ENCODE measurements around the gene NEK9. TPM values are rescaled to one million over a fixed set of nuclear protein-coding genes. Genes with fewer than 3 reads are reported as not detected.

NEK9 gene
- total RNA-seq, 1 donor from 2014 or later = 116 TPM

GRCh38 chr14:75094896-75095295 lies 32.0 kb downstream of the NEK9 start:
- no peaks in the 10 kb centered on the region for H3K27me3 ChIP-seq
- TF ChIP-seq CTCF (IDR thresholded peaks at IDR 0.05) = no peak
- H3K27ac ChIP-seq = no peak overlapping the region
- DNase-seq (ENCODE audit: low spot score in 2 of 2) = no peak
- no peak overlapping the region for H3K4me3 ChIP-seq
- peaks cover 80 to 91% of the 10 kb centered on the region in 2 donors for H3K36me3 ChIP-seq
- H3K4me1 ChIP-seq = no peaks in the 10 kb centered on the region
- intact Hi-C loops (cut with DNase I) = no loop called here
- no peaks in the 10 kb centered on the region for H3K9me3 ChIP-seq

GRCh38 chr14:75092698-75093097 lies 34.1 kb downstream of the NEK9 start:
- no peaks in the 10 kb centered on the region for H3K27me3 ChIP-seq
- DNase-seq (ENCODE audit: low spot score in 2 of 2) = no peak
- no peaks in the 10 kb centered on the region for H3K9me3 ChIP-seq
- no peak overlapping the region for H3K27ac ChIP-seq
- intact Hi-C loops (cut with DNase I) = no loop called here
- TF ChIP-seq CTCF (IDR thresholded peaks at IDR 0.05) = no peak
- H3K4me1 ChIP-seq = no peaks in the 10 kb centered on the region
- peaks cover 73 to 90% of the 10 kb centered on the region in 2 donors for H3K36me3 ChIP-seq
- H3K4me3 ChIP-seq = no peak overlapping the region

GRCh38 chr14:75091251-75091650 lies 35.6 kb downstream of the NEK9 start:
- H3K27me3 ChIP-seq = no peaks in the 10 kb centered on the region
- no peak overlapping the region for H3K27ac ChIP-seq
- no peak for DNase-seq (ENCODE audit: low spot score in 2 of 2)
- no peak for TF ChIP-seq CTCF (IDR thresholded peaks at IDR 0.05)
- H3K9me3 ChIP-seq = no peaks in the 10 kb centered on the region
- intact Hi-C loops (cut with DNase I) = no loop called here
- no peak overlapping the region for H3K4me3 ChIP-seq
- H3K36me3 ChIP-seq = peaks cover 77 to 90% of the 10 kb centered on the region in 2 donors
- H3K4me1 ChIP-seq = no peaks in the 10 kb centered on the region

- Histone ChIP-seq H3K4me3 (no peak overlapping the region), H3K9me3 (no peaks in the 10 kb centered on the region), H3K36me3 (peaks cover 77 to 90% of the 10 kb centered on the region in 2 donors), H3K4me1 (no peaks in the 10 kb centered on the region), H3K27me3 (no peaks in the 10 kb centered on the region), H3K27ac (no peak overlapping the region)
- no peak for DNase-seq (ENCODE audit: low spot score in 2 of 2)
- no peak for TF ChIP-seq CTCF (IDR thresholded peaks at IDR 0.05)
- intact Hi-C loops (cut with DNase I) = no loop called here
Observed at GRCh38 chr14:75090353-75090752, 36.5 kb downstream of the NEK9 start.

- Histone ChIP-seq H3K4me1 (no peaks in the 10 kb centered on the region), H3K36me3 (peaks cover 78 to 90% of the 10 kb centered on the region in 2 donors)
- DNase-seq (ENCODE audit: low spot score in 2 of 2) = peak in 1 of 2 donors; percentile 69
Observed at GRCh38 chr14:75088566-75089373, 38.1 kb downstream of the NEK9 start.

More at GRCh38 chr14:75088566-75089373, 38.1 kb downstream of the NEK9 start:
- intact Hi-C loops (cut with DNase I) = loop anchor here (1.0 to 2.0 kb wide), 3 partner anchors 142 to 228 kb away; no protein-coding TSS in a partner anchor
- no peaks in the 10 kb centered on the region for H3K9me3 ChIP-seq
- H3K27ac ChIP-seq = no peak overlapping the region
- TF ChIP-seq CTCF (IDR thresholded peaks at IDR 0.05) = peak; percentile 71 to 82 (median 78)
- no peak overlapping the region for H3K4me3 ChIP-seq
- H3K27me3 ChIP-seq = no peaks in the 10 kb centered on the region
